Measurements from ENCODE around the gene KAZN.

The KAZN gene

DNA sequence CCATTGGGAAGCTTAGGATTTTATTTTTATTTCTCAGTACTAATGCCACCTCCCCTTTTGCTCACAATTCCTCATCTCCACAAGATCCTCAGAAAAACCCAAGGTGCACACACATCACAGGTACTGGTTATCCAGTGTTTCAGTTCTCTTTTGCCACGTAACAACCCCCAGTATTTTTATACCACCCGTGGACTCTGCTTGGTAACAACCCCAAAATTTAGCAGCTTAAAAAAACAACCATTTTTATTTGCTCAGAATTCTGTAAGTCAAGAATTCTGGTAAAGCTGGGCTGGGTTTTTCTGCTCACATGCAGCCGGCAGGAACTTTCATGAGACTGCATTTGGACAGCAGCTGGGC lies 180.0 kb downstream of the KAZN start:
- no peak for DNase-seq

DNA sequence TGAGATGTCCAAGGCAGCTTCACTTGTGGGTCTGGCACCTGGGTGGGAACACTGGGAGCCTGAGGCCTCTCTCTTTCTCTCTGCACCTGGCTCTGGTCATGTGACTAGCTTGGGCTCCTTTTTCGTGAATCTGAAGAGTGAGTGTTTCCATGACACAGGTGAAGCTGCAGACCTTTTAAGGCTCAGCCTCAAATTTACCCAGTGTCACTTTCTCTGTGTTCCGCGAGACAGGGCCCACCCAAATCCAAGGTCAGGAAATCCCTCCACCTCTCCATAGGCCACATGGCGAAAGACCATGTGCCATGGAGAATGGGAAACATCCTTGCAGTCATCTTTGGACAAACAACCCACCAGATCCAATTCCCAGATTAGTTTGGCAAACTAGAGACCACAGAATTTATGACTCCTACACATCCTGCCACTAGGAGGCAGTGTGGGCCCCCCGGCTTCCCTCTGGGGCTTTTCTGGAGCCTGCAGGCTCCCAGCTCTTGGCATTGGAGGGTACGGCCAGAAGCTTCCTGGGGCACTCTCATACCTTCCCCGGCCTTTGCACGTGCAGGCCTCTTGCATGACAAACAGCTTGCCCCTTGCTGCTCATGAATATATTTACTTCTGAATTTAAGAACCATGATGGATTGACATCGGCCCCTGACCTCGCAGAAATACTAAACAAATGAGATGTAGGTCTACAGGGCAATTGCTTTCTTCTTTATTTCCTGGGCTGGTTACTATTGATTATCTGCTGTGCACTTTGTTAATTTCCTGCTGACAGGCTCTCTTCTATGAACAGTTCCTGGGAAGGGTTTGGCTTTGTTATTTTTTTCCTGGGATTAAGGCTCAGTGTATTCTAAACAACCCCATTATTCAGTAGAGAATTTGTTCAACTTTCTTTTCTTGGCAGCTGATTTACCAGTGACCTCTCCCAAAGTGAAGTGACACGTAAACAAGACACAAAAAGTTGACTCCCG lies 180.7 kb downstream of the KAZN start:
- DNase-seq: peak; percentile 17

DNA sequence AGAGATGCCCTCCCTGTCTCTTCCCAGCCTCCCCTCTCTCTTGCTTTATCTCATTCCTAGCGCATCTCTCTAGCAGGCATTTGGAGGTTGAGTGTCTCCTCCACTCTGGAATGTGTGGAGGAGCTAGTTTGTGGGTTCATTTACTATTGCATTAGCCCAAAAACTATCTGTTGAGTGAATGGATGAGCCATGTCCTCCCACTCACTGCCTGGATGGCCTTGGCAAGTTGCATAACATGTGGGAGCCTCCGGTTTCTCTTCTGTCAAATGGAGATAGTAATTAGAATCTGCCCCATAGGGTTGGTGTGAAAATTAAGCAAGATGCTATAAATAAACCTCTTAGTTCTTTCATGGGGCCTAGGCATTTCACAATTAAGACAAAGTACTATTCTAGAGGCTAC lies 181.8 kb downstream of the KAZN start:
- no peak for DNase-seq

DNA sequence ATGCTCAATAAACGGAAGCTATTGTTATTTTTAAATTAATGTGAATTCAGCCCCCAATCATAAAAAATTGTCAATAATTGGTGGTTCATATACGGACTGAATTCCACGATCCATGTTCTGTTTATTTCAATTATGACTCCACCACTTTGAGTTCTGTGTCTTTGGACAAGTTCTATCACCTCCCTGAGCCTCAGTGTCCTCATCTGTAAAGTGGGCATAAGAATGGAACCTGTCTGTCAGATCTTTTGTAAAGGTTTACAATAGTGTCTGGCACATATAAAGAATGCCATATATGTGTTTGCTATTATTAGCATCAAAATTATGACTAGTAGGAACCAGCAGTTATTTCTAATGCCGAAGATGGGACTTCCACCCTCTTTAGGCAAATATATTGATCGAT lies 183.3 kb downstream of the KAZN start:
- DNase-seq: no peak

DNA sequence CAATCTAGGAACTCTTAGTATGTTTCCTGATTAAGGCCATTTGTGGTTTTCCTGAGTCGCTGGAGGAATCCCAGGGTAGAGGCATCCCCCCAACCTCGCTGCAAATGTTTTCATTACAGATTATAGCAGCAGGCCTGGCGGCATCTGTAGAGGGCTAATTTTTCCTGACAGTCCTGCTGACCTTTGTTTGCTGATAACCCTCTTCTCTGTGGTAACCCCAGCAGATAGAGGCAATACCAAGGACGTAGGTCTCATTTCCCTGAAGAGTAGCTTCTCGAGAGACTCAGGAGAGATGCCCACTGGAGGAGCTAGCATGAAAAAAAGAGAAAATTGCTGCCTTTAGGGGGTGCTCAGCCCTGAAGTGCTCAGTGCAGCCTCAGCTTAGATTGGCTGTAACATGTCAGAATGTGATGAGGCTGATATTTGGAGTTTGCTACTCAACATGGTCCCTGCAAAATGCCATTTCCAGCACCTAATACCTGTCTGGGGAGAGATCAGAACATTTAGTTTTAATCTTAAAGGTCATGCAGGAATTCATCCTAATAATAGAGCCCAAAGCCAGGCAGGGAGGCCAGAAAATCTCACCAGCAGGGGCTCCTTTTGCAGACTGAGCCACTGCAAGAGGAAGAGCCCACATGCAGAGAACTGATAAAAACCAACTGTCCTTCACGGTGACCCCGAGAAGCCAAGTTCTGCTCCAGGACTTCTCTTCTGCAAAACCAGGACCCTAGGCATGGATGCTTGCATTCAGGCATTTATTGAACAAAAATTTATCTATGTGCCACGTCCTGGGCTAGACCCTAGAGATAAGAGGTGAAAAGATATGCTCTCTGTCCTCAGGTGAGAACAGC lies 184.5 kb downstream of the KAZN start:
- DNase-seq: no peak

DNA sequence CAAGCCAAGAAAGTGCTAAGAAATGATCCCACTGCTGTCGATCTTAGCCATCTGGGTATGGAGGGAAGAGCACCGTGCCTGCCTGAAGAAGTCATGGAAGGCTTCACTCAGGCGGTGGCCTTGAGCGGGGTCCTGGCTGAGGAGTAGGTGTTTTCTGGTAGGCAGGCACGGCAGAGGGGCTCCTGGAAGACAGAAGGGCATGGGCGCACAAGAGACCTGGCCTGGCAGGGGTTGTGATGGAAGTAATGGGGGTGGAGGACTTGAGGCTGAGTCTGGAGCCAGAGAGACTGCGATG lies 185.1 kb downstream of the KAZN start:
- no peak for DNase-seq

DNA sequence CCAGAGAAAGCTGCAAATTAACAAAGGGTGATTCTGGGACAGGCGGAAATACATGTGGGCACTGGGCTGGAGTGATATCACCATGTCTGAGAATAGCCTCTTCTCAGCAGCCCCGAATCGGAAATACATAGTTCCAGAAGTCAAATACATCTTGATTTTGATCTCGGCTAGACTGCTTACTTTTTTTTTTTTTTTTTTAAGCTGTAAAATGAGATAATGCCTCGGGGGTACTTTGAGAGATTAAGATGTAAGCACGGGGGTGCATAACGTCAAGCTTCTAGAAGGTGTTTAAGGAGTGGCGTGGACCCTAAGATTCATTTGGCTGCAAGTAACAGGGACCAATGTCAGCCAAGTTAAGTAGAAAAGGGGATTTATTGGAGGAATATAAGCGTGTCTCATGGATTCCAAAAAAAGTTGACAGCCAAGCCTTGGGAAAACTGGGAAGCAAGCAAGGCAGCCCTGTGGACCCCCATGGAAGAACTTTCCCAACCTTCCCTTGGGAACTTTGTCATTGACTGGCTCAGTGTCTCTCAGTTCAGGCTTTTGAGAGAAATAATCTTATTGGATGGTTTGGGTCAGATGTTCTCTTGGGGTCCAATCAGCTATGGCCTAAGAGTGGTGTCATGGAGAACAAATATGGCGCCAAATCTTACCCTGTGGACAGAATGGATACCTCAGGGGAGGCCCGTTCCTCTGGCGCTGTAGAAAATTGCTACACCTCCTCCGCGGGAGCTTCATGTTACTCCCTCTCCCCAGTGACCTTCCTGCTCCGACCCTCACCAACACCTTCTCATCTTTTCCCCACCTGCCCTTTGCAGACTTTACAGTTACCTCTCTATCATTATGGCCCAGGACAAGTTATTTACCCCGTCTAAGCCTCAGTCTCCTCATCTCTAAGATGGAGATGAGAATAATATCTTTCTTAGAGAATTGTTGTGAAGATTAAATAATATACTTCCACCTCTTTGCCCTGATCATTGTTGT lies 186.6 kb downstream of the KAZN start:
- DNase-seq: no peak

DNA sequence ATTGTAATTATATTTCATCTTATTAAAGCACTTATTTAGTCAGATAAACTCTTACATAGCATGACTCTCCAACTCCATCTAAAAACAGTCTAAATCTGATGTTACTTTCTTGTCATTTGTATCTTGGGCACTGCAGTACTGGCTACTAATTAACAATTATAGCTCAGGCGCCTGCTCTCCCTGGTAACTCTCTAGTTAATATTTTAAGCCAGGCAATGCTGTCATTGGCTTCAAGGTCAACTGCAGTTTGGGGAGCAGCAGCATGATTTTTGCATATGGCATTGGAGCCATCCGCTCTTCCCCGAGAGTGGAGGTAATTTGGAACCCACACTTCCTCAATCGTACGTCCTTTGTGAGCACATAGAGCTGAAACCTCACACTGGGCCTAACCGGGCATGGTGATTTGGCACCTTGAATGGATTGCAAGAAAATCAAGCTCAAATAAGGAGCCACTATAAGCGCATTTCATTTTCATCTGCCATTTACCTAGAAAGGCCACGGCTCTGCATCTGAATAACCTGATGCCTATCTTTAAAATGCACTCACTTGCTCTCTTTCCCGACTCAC lies 187.7 kb downstream of the KAZN start:
- no peak for DNase-seq

DNA sequence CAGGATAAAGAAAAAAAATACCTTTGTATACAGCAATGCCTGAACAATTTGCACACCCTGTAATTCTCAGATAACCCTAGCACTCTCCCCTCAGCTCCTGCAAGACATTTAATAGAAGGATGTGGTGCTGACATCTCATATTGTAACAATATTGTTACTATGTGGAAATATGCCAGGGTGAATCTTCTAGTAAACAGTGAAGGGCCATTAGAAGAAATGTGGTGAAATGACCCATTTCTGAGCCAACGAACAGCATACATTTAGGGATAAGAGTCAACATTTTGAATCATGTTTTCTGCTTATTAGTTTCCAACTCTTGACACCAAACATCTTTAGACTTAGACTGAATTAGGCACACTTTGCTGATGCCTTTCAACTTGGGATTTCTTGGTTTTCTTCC lies 188.2 kb downstream of the KAZN start:
- DNase-seq: no peak

DNA sequence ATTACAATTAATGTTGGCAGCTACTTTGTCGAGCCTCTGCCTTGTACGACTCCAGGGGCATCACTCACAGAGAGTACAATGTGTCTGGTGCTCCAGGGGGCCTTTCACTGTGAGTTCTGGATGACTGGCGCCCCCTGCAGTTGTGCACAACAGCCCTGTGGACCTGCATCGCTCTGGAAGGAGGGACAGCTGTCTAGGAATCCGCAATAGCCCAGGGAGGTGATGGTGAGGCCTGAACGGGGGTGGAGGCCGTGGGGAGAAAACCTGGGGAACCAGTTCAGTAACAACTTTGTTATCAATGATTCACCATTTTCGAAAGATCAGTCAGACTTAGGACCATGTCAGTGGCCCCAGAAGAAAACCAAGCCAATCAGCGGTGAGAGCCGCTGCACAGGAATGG lies 189.1 kb downstream of the KAZN start:
- DNase-seq: no peak

DNA sequence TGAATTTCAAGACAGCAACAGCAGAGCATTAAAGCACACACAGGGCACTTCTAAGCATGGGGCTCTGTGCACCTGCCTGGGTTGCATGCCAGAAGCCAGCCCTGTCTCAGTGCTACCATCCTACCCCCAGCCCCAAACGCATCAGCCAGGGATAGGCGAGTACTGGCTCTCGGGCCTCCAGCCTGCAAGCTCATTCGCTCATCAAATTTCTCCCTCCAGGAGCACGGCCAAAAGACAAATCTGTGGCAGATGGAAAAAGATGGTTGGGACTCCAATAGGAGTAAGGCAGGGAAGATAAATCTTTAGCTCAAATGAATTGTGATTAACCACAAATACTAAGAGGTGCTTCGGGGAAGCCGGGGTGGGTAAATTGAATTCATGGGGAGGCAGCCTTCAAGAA lies 189.6 kb downstream of the KAZN start:
- DNase-seq: no peak

DNA sequence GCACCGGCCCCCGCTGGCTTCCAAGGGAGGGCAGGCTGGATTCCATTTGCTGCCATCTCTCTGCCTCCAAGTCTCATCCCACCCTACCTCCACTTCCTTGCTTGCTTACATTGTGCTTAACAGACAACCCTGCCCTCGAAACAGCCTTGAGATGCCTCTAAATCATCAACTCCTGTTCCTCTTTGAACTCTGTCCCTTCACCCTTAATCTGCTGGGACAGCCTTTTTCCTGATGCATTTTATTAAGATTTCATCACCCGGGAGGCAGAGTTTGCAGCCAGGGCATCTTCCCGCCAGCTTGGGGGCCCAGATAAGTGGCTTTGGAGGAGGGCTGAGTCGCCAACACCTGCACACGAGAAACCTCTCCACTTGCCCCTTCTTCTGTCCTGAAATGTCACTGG lies 192.5 kb downstream of the KAZN start:
- no peak for DNase-seq

DNA sequence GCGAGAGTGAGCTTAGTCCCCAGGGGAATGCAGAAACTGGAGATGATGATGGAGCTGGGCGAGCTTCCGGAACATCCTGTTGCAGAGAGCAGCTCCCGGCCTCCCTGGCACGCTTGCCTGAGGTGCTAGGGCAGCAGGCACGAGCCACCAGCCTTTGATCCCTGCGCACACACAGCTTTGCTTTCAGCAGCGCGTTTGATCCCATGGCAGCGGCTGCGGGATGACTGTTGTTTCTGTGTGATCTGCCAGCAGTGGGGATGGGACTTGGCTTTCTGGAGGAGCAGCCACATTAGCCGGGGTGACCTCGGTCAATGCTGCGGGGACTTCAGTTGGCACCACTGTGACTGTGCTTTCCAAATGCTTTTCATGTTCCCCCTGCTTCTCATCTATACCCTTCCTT lies 193.2 kb downstream of the KAZN start:
- DNase-seq: no peak

DNA sequence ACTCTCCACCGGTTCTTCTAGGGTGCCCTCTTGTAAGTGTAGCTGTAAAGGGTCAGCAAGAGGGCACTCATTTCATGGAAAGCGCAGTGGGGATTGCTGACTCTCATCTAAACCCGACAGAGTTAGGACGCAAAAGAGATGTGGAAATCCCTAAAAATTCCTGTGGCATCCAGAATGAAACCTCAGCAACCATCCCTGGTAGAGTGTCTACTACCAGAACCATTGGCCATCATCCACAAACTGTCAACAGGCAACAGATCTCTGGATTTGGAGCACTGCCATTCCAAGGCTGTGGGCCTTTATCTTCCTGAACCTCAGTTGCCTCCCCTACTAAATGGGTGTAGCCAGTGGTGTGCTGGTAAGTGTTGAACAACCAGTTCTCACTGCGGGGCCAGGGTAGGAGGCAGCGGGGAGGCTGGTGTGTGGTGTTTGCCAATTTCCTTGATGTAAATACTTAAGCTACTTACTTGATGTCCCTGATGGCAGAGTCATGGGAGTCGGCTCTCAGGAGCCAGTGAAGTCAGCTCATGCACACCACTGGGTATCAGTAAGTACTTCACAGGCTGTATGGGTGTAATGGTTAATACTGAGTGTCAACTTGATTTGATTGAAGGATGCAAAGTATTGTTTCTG lies 195.8 kb downstream of the KAZN start:
- DNase-seq: no peak

DNA sequence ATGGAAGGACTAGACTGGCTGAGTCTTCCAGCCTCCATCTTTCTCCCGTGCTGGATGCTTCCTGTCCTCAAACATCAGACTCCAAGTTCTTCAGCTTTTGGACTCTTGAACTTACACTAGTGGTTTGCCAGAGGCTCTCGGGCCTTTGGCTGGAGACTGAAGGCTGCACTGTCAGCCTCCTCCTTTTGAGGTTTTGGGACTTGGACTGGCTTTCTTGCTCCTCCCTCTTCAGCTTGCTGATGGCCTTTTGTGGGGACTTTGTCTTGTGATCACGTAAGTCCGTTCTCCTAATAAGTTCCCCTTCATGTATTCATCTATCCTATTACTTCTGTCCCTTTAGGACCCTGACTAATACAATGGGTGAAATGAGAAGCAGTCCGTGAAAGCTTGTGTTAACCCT lies 196.4 kb downstream of the KAZN start:
- no peak for DNase-seq

DNA sequence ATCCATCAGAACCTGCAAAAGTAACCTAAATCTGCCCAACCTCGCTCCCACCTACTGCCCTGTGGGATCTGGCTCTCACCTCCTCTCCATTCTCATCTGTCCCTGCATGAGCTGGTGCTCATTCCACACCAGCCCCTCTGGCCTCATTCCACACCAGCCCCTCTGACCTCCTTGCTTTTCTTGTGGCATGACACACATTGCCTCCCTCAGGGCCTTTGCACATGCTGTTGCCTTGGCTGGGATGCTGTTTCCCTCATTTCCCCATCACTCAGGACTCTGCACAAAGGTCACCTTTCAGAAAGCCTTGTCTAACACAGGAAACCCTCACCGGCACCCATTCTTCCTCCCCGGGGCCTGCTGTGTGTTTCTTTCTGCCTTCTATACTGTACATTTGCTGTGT lies 197.1 kb downstream of the KAZN start:
- no peak for DNase-seq

DNA sequence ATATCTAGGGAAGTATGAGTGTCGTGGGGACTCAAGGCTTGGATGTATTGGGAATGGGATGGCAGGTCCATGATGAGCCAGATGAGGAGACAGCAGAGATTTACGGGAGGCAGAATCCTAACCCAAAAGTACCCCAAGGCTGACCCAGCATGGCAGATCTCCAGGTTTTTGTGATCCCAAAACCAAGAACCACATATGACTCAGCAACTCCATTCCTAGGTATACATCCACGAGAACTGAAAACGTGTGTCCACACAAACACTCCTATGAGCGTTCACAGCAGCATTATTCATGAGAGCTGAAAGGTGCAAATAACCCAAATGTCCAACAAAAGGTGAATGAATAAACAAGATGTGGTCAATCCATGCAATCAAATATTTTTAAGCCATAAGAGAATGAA lies 201.5 kb downstream of the KAZN start:
- no peak for DNase-seq

DNA sequence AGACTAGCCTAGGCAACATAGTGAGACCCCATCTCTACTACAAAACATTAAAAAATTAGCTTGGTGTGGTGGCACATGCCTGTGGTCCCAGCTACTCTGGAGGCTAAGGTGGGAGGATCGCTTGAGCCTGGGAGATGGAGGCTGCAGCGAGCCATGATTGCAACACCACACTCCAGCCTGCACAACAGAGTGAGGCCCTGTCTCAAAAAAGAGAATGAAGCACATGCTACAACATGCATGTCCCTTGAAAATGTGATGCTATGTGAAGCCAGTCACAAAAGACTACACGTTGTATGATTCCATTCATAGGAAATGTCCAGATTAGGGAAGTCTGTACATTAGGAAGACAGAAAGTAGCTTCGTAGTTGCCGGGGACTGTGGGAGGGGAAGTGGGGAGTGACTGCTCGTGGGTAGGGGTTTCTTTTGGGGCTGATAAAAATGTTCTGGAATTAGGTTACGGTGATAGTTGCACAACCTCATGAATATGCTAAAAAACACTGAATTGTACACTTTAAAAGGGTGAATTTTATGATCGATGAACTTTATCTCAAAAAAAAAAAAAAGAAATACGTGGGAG lies 202.1 kb downstream of the KAZN start:
- no peak for DNase-seq

DNA sequence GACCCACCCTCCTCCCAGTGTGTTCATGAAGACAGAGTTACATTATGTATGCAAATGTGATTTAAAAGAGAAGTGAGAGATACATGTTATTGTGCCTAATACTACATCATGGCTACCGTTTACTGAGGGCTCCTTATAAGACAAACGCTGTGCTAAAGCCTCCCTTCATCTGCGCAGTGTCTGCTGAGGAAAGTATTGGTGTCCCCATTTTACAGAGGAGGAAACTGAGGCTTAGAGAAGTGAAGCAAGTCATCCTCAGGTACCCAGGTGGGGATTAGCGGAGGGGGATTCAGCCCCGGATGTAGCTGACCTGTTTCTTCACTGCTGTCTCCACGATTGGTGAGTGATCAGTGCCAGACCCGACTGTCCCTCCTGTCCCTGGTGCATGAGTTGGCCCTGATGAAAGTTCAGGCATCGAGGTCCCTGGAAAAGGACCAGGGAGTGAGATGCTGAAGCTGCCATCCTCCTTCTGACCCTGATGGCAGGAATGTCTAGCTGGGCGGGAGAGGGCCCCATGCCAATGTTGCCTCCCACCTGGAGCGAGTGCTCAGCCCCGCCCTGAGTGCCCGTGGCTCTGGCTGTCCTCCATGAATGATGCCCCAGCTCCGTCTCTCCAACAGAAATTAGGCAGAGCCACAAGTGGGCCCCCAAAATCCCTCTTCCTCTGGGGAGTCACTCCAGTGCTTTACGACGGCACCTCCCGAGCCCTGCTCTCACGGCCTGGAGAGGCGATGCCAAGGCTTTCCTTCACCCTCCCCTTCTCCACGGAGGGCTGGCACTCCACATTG lies 204.7 kb downstream of the KAZN start:
- no peak for DNase-seq

DNA sequence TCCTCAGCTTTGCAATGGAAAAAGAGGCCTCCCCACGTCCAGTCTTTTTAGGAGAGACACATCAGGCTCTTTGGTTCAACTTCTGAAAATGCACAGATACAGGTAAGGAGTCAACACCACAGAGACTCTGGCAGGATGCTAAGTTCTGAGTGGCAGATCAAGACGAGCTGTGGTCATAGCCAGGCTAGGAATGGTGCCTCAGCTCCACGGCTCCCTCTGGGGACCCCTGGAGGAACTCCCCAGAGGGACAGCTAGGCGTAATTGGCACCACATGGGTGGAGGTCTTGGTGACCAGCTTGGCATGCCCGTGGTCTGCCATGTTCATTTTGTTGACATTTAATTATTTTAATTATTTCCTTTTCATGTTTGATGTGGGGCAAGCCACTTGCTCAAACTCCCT lies 206.1 kb downstream of the KAZN start:
- no peak for DNase-seq

DNA sequence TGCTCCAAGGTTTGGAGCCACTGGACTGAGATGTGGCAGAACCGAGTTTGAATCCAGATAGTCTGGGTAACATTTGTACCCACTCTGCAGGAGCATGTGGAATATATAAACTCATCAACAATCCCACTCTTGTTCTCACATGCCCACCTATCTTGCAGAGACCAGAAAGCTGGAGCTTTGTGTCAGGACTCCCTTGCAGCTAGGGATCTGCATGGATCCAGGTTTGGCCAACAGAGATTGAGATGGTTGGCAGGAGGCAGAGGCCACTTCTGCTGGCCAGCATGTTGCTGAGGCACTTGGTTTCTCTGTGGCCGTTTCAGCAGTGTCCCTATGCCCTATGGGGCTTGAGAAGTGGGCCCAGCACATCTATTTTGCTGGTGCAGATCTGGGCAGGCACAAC lies 208.3 kb downstream of the KAZN start:
- no peak for DNase-seq

Data from EL (cell line).